ENCODE results near the gene ZBTB21. TPM values are rescaled to one million over a fixed set of nuclear protein-coding genes. Genes with fewer than 3 reads are reported as not detected.

ZBTB21 gene
- total and polyA plus RNA-seq, 2 donors, result 5.4 to 7.9 TPM

GRCh38 chr21:41979335-41979734, 30.8 kb downstream of the ZBTB21 start:
- Histone ChIP-seq H3K36me3 (ENCODE audit: control insufficient read depth in 2 of 2, insufficient read depth in 2 of 2, low read length in 1 of 2) (no peaks in the 10 kb centered on the region), H3K4me3 (ENCODE audit: low read length in 2 of 2) (no peak overlapping the region), H3K27me3 (ENCODE audit: control insufficient read depth in 2 of 2, insufficient read depth in 1 of 2, low read length in 1 of 2) (no peaks in the 10 kb centered on the region), H3K9me3 (ENCODE audit: control insufficient read depth in 2 of 2, insufficient read depth in 1 of 2, low read length in 1 of 2) (peaks cover 1 to 4% of the 10 kb centered on the region in 2 donors), H3K27ac (ENCODE audit: low read depth in 1 of 2, low read length in 1 of 2) (no peak overlapping the region), H3K4me1 (ENCODE audit: control insufficient read depth in 2 of 2, insufficient read depth in 2 of 2, low read length in 2 of 2) (peaks cover under 1 to 5% of the 10 kb centered on the region in 2 donors)
- DNase-seq (ENCODE audit: low read depth in 6 of 9, low spot score in 9 of 9), result no peak
- 70% methylated on average over 4 of the region's 4 CpGs for WGBS

GRCh38 chr21:41977034-41977950, 32.9 kb downstream of the ZBTB21 start:
- Histone ChIP-seq H3K9me3 (ENCODE audit: control insufficient read depth in 2 of 2, insufficient read depth in 1 of 2, low read length in 1 of 2) (peaks cover 0 to 14% of the 10 kb centered on the region in 2 donors), H3K27ac (ENCODE audit: low read depth in 1 of 2, low read length in 1 of 2) (no peak overlapping the region), H3K27me3 (ENCODE audit: control insufficient read depth in 2 of 2, insufficient read depth in 1 of 2, low read length in 1 of 2) (no peaks in the 10 kb centered on the region), H3K4me3 (ENCODE audit: low read length in 2 of 2) (no peak overlapping the region), H3K4me1 (ENCODE audit: control insufficient read depth in 2 of 2, insufficient read depth in 2 of 2, low read length in 2 of 2) (peaks cover 5 to 15% of the 10 kb centered on the region in 2 donors), H3K36me3 (ENCODE audit: control insufficient read depth in 2 of 2, insufficient read depth in 2 of 2, low read length in 1 of 2) (no peaks in the 10 kb centered on the region)
- 95% methylated on average over 17 of the region's 17 CpGs for WGBS
- DNase-seq (ENCODE audit: low read depth in 6 of 9, low spot score in 9 of 9), result no peak

- WGBS, result 98% methylated on average over 8 of the region's 8 CpGs
- no peak overlapping the region for H3K27ac ChIP-seq (ENCODE audit: low read depth in 1 of 2, low read length in 1 of 2)
Observed at GRCh38 chr21:41976611-41977010, 33.5 kb downstream of the ZBTB21 start.

GRCh38 chr21:41975391-41976272, 34.5 kb downstream of the ZBTB21 start:
- no peak for DNase-seq (ENCODE audit: low read depth in 6 of 9, low spot score in 9 of 9)
- Histone ChIP-seq H3K27ac (ENCODE audit: low read depth in 1 of 2, low read length in 1 of 2) (no peak overlapping the region), H3K27me3 (ENCODE audit: control insufficient read depth in 2 of 2, insufficient read depth in 1 of 2, low read length in 1 of 2) (no peaks in the 10 kb centered on the region), H3K36me3 (ENCODE audit: control insufficient read depth in 2 of 2, insufficient read depth in 2 of 2, low read length in 1 of 2) (no peaks in the 10 kb centered on the region), H3K4me3 (ENCODE audit: low read length in 2 of 2) (no peak overlapping the region), H3K9me3 (ENCODE audit: control insufficient read depth in 2 of 2, insufficient read depth in 1 of 2, low read length in 1 of 2) (peaks cover 0 to 20% of the 10 kb centered on the region in 2 donors), H3K4me1 (ENCODE audit: control insufficient read depth in 2 of 2, insufficient read depth in 2 of 2, low read length in 2 of 2) (peaks cover 5 to 20% of the 10 kb centered on the region in 2 donors)
- 97% methylated on average over 17 of the region's 17 CpGs for WGBS

More at GRCh38 chr21:41976611-41977010, 33.5 kb downstream of the ZBTB21 start:
- peaks cover 0 to 14% of the 10 kb centered on the region in 2 donors for H3K9me3 ChIP-seq (ENCODE audit: control insufficient read depth in 2 of 2, insufficient read depth in 1 of 2, low read length in 1 of 2)
- no peak for DNase-seq (ENCODE audit: low read depth in 6 of 9, low spot score in 9 of 9)
- no peak overlapping the region for H3K4me3 ChIP-seq (ENCODE audit: low read length in 2 of 2)
- H3K4me1 ChIP-seq (ENCODE audit: control insufficient read depth in 2 of 2, insufficient read depth in 2 of 2, low read length in 2 of 2), result peaks cover 5 to 15% of the 10 kb centered on the region in 2 donors
- H3K36me3 ChIP-seq (ENCODE audit: control insufficient read depth in 2 of 2, insufficient read depth in 2 of 2, low read length in 1 of 2), result no peaks in the 10 kb centered on the region
- no peaks in the 10 kb centered on the region for H3K27me3 ChIP-seq (ENCODE audit: control insufficient read depth in 2 of 2, insufficient read depth in 1 of 2, low read length in 1 of 2)

GRCh38 chr21:41974752-41975053, 35.5 kb downstream of the ZBTB21 start:
- no peaks in the 10 kb centered on the region for H3K27me3 ChIP-seq (ENCODE audit: control insufficient read depth in 2 of 2, insufficient read depth in 1 of 2, low read length in 1 of 2)
- no peak overlapping the region for H3K27ac ChIP-seq (ENCODE audit: low read depth in 1 of 2, low read length in 1 of 2)
- H3K9me3 ChIP-seq (ENCODE audit: control insufficient read depth in 2 of 2, insufficient read depth in 1 of 2, low read length in 1 of 2), result peaks cover 0 to 23% of the 10 kb centered on the region in 2 donors
- H3K4me1 ChIP-seq (ENCODE audit: control insufficient read depth in 2 of 2, insufficient read depth in 2 of 2, low read length in 2 of 2), result peaks cover 5 to 20% of the 10 kb centered on the region in 2 donors
- DNase-seq (ENCODE audit: low read depth in 6 of 9, low spot score in 9 of 9), result no peak
- no peak overlapping the region for H3K4me3 ChIP-seq (ENCODE audit: low read length in 2 of 2)
- no peaks in the 10 kb centered on the region for H3K36me3 ChIP-seq (ENCODE audit: control insufficient read depth in 2 of 2, insufficient read depth in 2 of 2, low read length in 1 of 2)
- 98% methylated on average over 4 of the region's 4 CpGs for WGBS

GRCh38 chr21:41973861-41974751, 36.1 kb downstream of the ZBTB21 start:
- Histone ChIP-seq H3K27ac (ENCODE audit: low read depth in 1 of 2, low read length in 1 of 2) (peak overlapping the region in 1 of 2 donors; percentile 32), H3K4me3 (ENCODE audit: low read length in 2 of 2) (no peak overlapping the region), H3K27me3 (ENCODE audit: control insufficient read depth in 2 of 2, insufficient read depth in 1 of 2, low read length in 1 of 2) (no peaks in the 10 kb centered on the region), H3K4me1 (ENCODE audit: control insufficient read depth in 2 of 2, insufficient read depth in 2 of 2, low read length in 2 of 2) (peaks cover 5 to 20% of the 10 kb centered on the region in 2 donors), H3K9me3 (ENCODE audit: control insufficient read depth in 2 of 2, insufficient read depth in 1 of 2, low read length in 1 of 2) (peaks cover 0 to 23% of the 10 kb centered on the region in 2 donors), H3K36me3 (ENCODE audit: control insufficient read depth in 2 of 2, insufficient read depth in 2 of 2, low read length in 1 of 2) (no peaks in the 10 kb centered on the region)
- WGBS, result 74% methylated on average over 14 of the region's 14 CpGs
- peak in 6 of 9 donors; percentile 19 to 75 (median 38) for DNase-seq (ENCODE audit: low read depth in 6 of 9, low spot score in 9 of 9)

GRCh38 chr21:41973427-41973831, 36.7 kb downstream of the ZBTB21 start:
- Histone ChIP-seq H3K9me3 (ENCODE audit: control insufficient read depth in 2 of 2, insufficient read depth in 1 of 2, low read length in 1 of 2) (peaks cover 0 to 23% of the 10 kb centered on the region in 2 donors), H3K36me3 (ENCODE audit: control insufficient read depth in 2 of 2, insufficient read depth in 2 of 2, low read length in 1 of 2) (no peaks in the 10 kb centered on the region), H3K4me3 (ENCODE audit: low read length in 2 of 2) (no peak overlapping the region), H3K4me1 (ENCODE audit: control insufficient read depth in 2 of 2, insufficient read depth in 2 of 2, low read length in 2 of 2) (peaks cover 5 to 25% of the 10 kb centered on the region in 2 donors), H3K27ac (ENCODE audit: low read depth in 1 of 2, low read length in 1 of 2) (no peak overlapping the region), H3K27me3 (ENCODE audit: control insufficient read depth in 2 of 2, insufficient read depth in 1 of 2, low read length in 1 of 2) (no peaks in the 10 kb centered on the region)
- DNase-seq (ENCODE audit: low read depth in 6 of 9, low spot score in 9 of 9), result no peak
- 96% methylated on average over 15 of the region's 15 CpGs for WGBS

DNA sequence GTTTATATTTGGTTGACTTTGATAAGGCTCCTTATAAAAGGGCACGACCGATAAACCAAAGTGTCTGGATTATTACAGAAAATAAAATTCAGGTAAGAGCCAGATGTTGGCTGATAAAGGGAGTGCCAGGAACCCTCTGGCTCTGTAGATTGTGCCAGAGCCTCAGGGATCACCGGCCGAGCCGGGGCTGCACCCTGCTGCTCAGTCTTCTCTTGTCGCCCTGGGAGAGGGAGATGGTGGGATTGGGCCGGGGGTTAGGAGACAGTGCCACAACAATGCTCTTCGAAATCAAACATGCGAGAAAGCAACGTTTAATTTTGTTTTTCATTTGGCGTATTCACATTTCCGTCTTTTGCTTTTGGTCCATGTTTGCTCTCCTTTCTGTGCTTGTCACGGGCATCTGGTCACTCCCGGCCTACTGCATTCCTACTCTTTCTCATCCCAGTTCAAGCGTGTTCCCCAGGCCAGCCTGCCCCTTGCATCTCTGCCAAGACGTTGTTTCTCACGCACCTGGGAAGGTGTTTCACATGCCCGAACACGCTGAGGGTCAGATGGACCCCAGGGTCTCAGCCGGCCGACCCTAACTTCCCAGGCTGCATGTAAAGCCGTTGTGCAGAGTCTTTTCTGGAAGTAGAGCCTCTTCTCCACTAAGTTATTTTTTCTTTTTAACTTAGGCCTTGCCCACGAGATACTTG, 37.5 kb downstream of the ZBTB21 start:
- Histone ChIP-seq H3K27me3 (ENCODE audit: control insufficient read depth in 2 of 2, insufficient read depth in 1 of 2, low read length in 1 of 2) (no peaks in the 10 kb centered on the region), H3K36me3 (ENCODE audit: control insufficient read depth in 2 of 2, insufficient read depth in 2 of 2, low read length in 1 of 2) (no peaks in the 10 kb centered on the region), H3K4me3 (ENCODE audit: low read length in 2 of 2) (no peak overlapping the region), H3K9me3 (ENCODE audit: control insufficient read depth in 2 of 2, insufficient read depth in 1 of 2, low read length in 1 of 2) (peaks cover 0 to 23% of the 10 kb centered on the region in 2 donors), H3K4me1 (ENCODE audit: control insufficient read depth in 2 of 2, insufficient read depth in 2 of 2, low read length in 2 of 2) (peaks cover 5 to 25% of the 10 kb centered on the region in 2 donors), H3K27ac (ENCODE audit: low read depth in 1 of 2, low read length in 1 of 2) (no peak overlapping the region)
- no peak for DNase-seq (ENCODE audit: low read depth in 6 of 9, low spot score in 9 of 9)
- 97% methylated on average over 23 of the region's 23 CpGs for WGBS

Measured in thymus (tissue), 11 donors.